Stimulated activated naive B cell treated with anti-CD40 and anti-IgM and Interleukin-4, amounts not matched to agents 10 μg/mL and 1 μg/mL and 100 μg/mL, for 72 hours (primary cell): ENCODE measurements around the gene RCE1.
A peak's percentile ranks its signal among the peaks of the same experiment; 100 is the strongest.

Source experiments
- ATAC-seq, 2 donors: fragments of 150-1000 bp; cut with Tn5 transposase; replicated peaks; 2 replicates each; pipeline ENCODE4 v1.10.0; 2021; ENCODE audit warnings: moderate library complexity in 1 of 2
- DNase-seq: peaks from one replicate; pipeline ENCODE4 v3.0.0; 2021
- H3K27ac Mint-ChIP-seq: one replicate; pipeline ENCODE4 v1.8.0; 2022; ENCODE audit warnings: mild to moderate bottlenecking, mixed read lengths
- H3K27me3 Mint-ChIP-seq, 2 donors: one replicate each; pipeline ENCODE4 v1.8.0; 2022; ENCODE audit warnings: mixed read lengths in 2 of 2
- H3K36me3 Mint-ChIP-seq, 2 donors: one replicate each; pipeline ENCODE4 v1.8.0; 2022; ENCODE audit warnings: mixed read lengths in 2 of 2, mild to moderate bottlenecking in 1 of 2
- H3K4me1 Mint-ChIP-seq, 2 donors: one replicate each; pipeline ENCODE4 v1.8.0; 2022; ENCODE audit warnings: mixed read lengths in 2 of 2, mild to moderate bottlenecking in 1 of 2
- H3K4me3 Mint-ChIP-seq, 2 donors: one replicate each; pipeline ENCODE4 v1.8.0; 2022; ENCODE audit warnings: mild to moderate bottlenecking in 2 of 2, mixed read lengths in 2 of 2, moderate library complexity in 1 of 2
- H3K9me3 Mint-ChIP-seq, 2 donors: one replicate each; pipeline ENCODE4 v1.8.0; 2022; ENCODE audit warnings: mixed read lengths in 2 of 2, mild to moderate bottlenecking in 1 of 2

RCE1 gene

GRCh38 chr11:66877588-66878385 lies 34.5 kb downstream of the RCE1 start:
- H3K9me3 Mint-ChIP-seq = no peaks in the 10 kb centered on the region

GRCh38 chr11:66878474-66878873 lies 35.2 kb downstream of the RCE1 start:
- no peak overlapping the region for H3K4me3 Mint-ChIP-seq
- peaks cover 23 to 28% of the 10 kb centered on the region in 2 donors for H3K27me3 Mint-ChIP-seq

More at GRCh38 chr11:66877588-66878385, 34.5 kb downstream of the RCE1 start:
- H3K27ac Mint-ChIP-seq = no peak overlapping the region
- no peak for ATAC-seq
- peaks cover 2 to 3% of the 10 kb centered on the region in 2 donors for H3K4me1 Mint-ChIP-seq
- DNase-seq = no peak
- no peak overlapping the region for H3K4me3 Mint-ChIP-seq
- H3K36me3 Mint-ChIP-seq = no peaks in the 10 kb centered on the region
- peaks cover 16 to 25% of the 10 kb centered on the region in 2 donors for H3K27me3 Mint-ChIP-seq

GRCh38 chr11:66879000-66879399 lies 35.8 kb downstream of the RCE1 start:
- Mint-ChIP-seq H3K4me1 (peaks cover 4 to 10% of the 10 kb centered on the region in 2 donors), H3K27ac (no peak overlapping the region)

More at GRCh38 chr11:66878474-66878873, 35.2 kb downstream of the RCE1 start:
- no peaks in the 10 kb centered on the region for H3K36me3 Mint-ChIP-seq
- H3K4me1 Mint-ChIP-seq = peaks cover 4 to 10% of the 10 kb centered on the region in 2 donors
- DNase-seq = no peak
- no peak overlapping the region for H3K27ac Mint-ChIP-seq
- ATAC-seq = no peak
- H3K9me3 Mint-ChIP-seq = no peaks in the 10 kb centered on the region

GRCh38 chr11:66879583-66879982 lies 36.3 kb downstream of the RCE1 start:
- no peaks in the 10 kb centered on the region for H3K36me3 Mint-ChIP-seq
- no peak for ATAC-seq
- no peak overlapping the region for H3K27ac Mint-ChIP-seq
- no peak for DNase-seq
- H3K9me3 Mint-ChIP-seq = no peaks in the 10 kb centered on the region
- peaks cover 17 to 23% of the 10 kb centered on the region in 2 donors for H3K27me3 Mint-ChIP-seq
- H3K4me1 Mint-ChIP-seq = peaks cover 4 to 10% of the 10 kb centered on the region in 2 donors
- no peak overlapping the region for H3K4me3 Mint-ChIP-seq

More at GRCh38 chr11:66879000-66879399, 35.8 kb downstream of the RCE1 start:
- Mint-ChIP-seq H3K27me3 (peaks cover 23 to 28% of the 10 kb centered on the region in 2 donors), H3K9me3 (no peaks in the 10 kb centered on the region), H3K4me3 (no peak overlapping the region), H3K36me3 (no peaks in the 10 kb centered on the region)
- DNase-seq = no peak
- no peak for ATAC-seq

- no peak for ATAC-seq
- H3K9me3 Mint-ChIP-seq = no peaks in the 10 kb centered on the region
- H3K27me3 Mint-ChIP-seq = peaks cover 13 to 19% of the 10 kb centered on the region in 2 donors
- no peak overlapping the region for H3K4me3 Mint-ChIP-seq
- peaks cover 4 to 10% of the 10 kb centered on the region in 2 donors for H3K4me1 Mint-ChIP-seq
- no peaks in the 10 kb centered on the region for H3K36me3 Mint-ChIP-seq
- H3K27ac Mint-ChIP-seq = no peak overlapping the region
- no peak for DNase-seq
These were observed 36.8 kb downstream of the RCE1 start for GRCh38 chr11:66879999-66880398.

GRCh38 chr11:66880496-66881450 lies 37.5 kb downstream of the RCE1 start:
- H3K27me3 Mint-ChIP-seq = peaks cover 8 to 13% of the 10 kb centered on the region in 2 donors
- H3K9me3 Mint-ChIP-seq = no peaks in the 10 kb centered on the region
- H3K36me3 Mint-ChIP-seq = no peaks in the 10 kb centered on the region
- no peak overlapping the region for H3K27ac Mint-ChIP-seq
- DNase-seq = no peak
- peaks cover 4 to 10% of the 10 kb centered on the region in 2 donors for H3K4me1 Mint-ChIP-seq
- ATAC-seq = peak in 1 of 2 donors; percentile 19
- no peak overlapping the region for H3K4me3 Mint-ChIP-seq

GRCh38 chr11:66881451-66881835 lies 38.2 kb downstream of the RCE1 start:
- no peak overlapping the region for H3K27ac Mint-ChIP-seq
- peaks cover 4 to 10% of the 10 kb centered on the region in 2 donors for H3K4me1 Mint-ChIP-seq
- no peak overlapping the region for H3K4me3 Mint-ChIP-seq
- H3K36me3 Mint-ChIP-seq = no peaks in the 10 kb centered on the region
- DNase-seq (no peak), ATAC-seq (no peak)
- peaks cover 8 to 9% of the 10 kb centered on the region in 2 donors for H3K27me3 Mint-ChIP-seq
- no peaks in the 10 kb centered on the region for H3K9me3 Mint-ChIP-seq

- Mint-ChIP-seq H3K4me1 (peaks cover 4 to 10% of the 10 kb centered on the region in 2 donors), H3K27ac (no peak overlapping the region), H3K27me3 (peaks cover 8 to 9% of the 10 kb centered on the region in 2 donors), H3K36me3 (no peaks in the 10 kb centered on the region), H3K9me3 (no peaks in the 10 kb centered on the region), H3K4me3 (no peak overlapping the region)
- ATAC-seq = no peak
- DNase-seq = no peak
These were observed 38.7 kb downstream of the RCE1 start for GRCh38 chr11:66881927-66882452.

- no peak for ATAC-seq
These were observed 39.3 kb downstream of the RCE1 start for GRCh38 chr11:66882561-66883015.

GRCh38 chr11:66883016-66883965 lies 40.0 kb downstream of the RCE1 start:
- Mint-ChIP-seq H3K9me3 (no peaks in the 10 kb centered on the region), H3K27ac (no peak overlapping the region), H3K36me3 (no peaks in the 10 kb centered on the region), H3K4me3 (no peak overlapping the region), H3K27me3 (peaks cover 9 to 14% of the 10 kb centered on the region in 2 donors), H3K4me1 (peaks cover 4 to 10% of the 10 kb centered on the region in 2 donors)
- ATAC-seq (peak; percentile 84 to 92), DNase-seq (no peak)

More at GRCh38 chr11:66882561-66883015, 39.3 kb downstream of the RCE1 start:
- no peaks in the 10 kb centered on the region for H3K9me3 Mint-ChIP-seq
- H3K4me1 Mint-ChIP-seq = peaks cover 4 to 10% of the 10 kb centered on the region in 2 donors
- DNase-seq = no peak
- peaks cover 8 to 9% of the 10 kb centered on the region in 2 donors for H3K27me3 Mint-ChIP-seq
- no peak overlapping the region for H3K27ac Mint-ChIP-seq
- no peaks in the 10 kb centered on the region for H3K36me3 Mint-ChIP-seq
- H3K4me3 Mint-ChIP-seq = no peak overlapping the region

GRCh38 chr11:66884443-66884842 lies 41.2 kb downstream of the RCE1 start:
- DNase-seq = no peak
- H3K4me3 Mint-ChIP-seq = no peak overlapping the region
- peaks cover 4 to 10% of the 10 kb centered on the region in 2 donors for H3K4me1 Mint-ChIP-seq
- no peaks in the 10 kb centered on the region for H3K9me3 Mint-ChIP-seq
- H3K27me3 Mint-ChIP-seq = peaks cover 8 to 16% of the 10 kb centered on the region in 2 donors
- ATAC-seq = no peak
- H3K36me3 Mint-ChIP-seq = no peaks in the 10 kb centered on the region
- H3K27ac Mint-ChIP-seq = no peak overlapping the region

- H3K27ac Mint-ChIP-seq = no peak overlapping the region
- no peak overlapping the region for H3K4me3 Mint-ChIP-seq
- no peaks in the 10 kb centered on the region for H3K9me3 Mint-ChIP-seq
- H3K4me1 Mint-ChIP-seq = peaks cover 4 to 10% of the 10 kb centered on the region in 2 donors
- DNase-seq = no peak
- no peak for ATAC-seq
- no peaks in the 10 kb centered on the region for H3K36me3 Mint-ChIP-seq
- H3K27me3 Mint-ChIP-seq = peaks cover 5 to 16% of the 10 kb centered on the region in 2 donors
These were observed 42.2 kb downstream of the RCE1 start for GRCh38 chr11:66885469-66885868.

GRCh38 chr11:66885950-66886440 lies 42.8 kb downstream of the RCE1 start:
- no peaks in the 10 kb centered on the region for H3K36me3 Mint-ChIP-seq
- H3K27me3 Mint-ChIP-seq = peaks cover 5 to 16% of the 10 kb centered on the region in 2 donors
- no peak for ATAC-seq
- H3K4me3 Mint-ChIP-seq = no peak overlapping the region
- H3K27ac Mint-ChIP-seq = no peak overlapping the region
- no peak for DNase-seq
- no peaks in the 10 kb centered on the region for H3K9me3 Mint-ChIP-seq
- peaks cover 4 to 10% of the 10 kb centered on the region in 2 donors for H3K4me1 Mint-ChIP-seq
